ENCODE measurements around the gene PLXDC2. TPM values are rescaled to one million over a fixed set of nuclear protein-coding genes. Genes with fewer than 3 reads are reported as not detected.

Gene PLXDC2
- total RNA-seq, 1 experiment from 2014 or later, result not detected

GRCh38 chr10:20195076-20195475, 378.8 kb downstream of the PLXDC2 start:
- no peak overlapping the region for H3K27ac ChIP-seq (ENCODE audit: low read length)
- no peaks in the 10 kb centered on the region for H4K20me1 ChIP-seq (ENCODE audit: low read length)
- H3K79me2 ChIP-seq (ENCODE audit: low read length), result no peaks in the 10 kb centered on the region
- H3K27me3 ChIP-seq (ENCODE audit: low read length), result peaks cover 10% of the 10 kb centered on the region; the same call in 1 of the 2 replicates
- no peaks in the 10 kb centered on the region for H3K9me3 ChIP-seq (ENCODE audit: low read length)
- TF ChIP-seq EZH2 (IDR thresholded peaks at IDR 0.05; ENCODE audit: low read length, unreplicated experiment) (no peak), CTCF (conservative IDR thresholded peaks at IDR 0.05; ENCODE audit: low read depth, low read length) (no peak), EZH2phosphoT487 (IDR thresholded peaks at IDR 0.05; ENCODE audit: borderline replicate concordance, low read length) (no peak)
- intact Hi-C loops (cut with micrococcal nuclease), result no loop called here
- BruUV-seq (replicated peaks), result no TSS peak
- no peaks in the 10 kb centered on the region for H3K36me3 ChIP-seq (ENCODE audit: low read depth, low read length)
- ATAC-seq (no peak), DNase-seq (no peak)
- H3K9ac ChIP-seq (ENCODE audit: low read length), result no peak overlapping the region
- ChIA-PET POLR2A (ENCODE audit: unreplicated experiment) (no interaction called here), CTCF (no interaction called here)
- no peak overlapping the region for H3K4me2 ChIP-seq (ENCODE audit: low read length)
- no peak overlapping the region for H2AFZ ChIP-seq (ENCODE audit: low read length)
- H3F3A ChIP-seq (ENCODE audit: low read length, unreplicated experiment), result no peaks in the 10 kb centered on the region
- no peak overlapping the region for H3K4me3 ChIP-seq (ENCODE audit: low read length)
- no peaks in the 10 kb centered on the region for H3K4me1 ChIP-seq (ENCODE audit: insufficient read depth, low read length)
- H3K9me2 ChIP-seq (replicated peaks; ENCODE audit: low read length), result no peaks in the 10 kb centered on the region

GRCh38 chr10:20200758-20201157, 384.5 kb downstream of the PLXDC2 start:
- no peak for TF ChIP-seq EZH2phosphoT487 (IDR thresholded peaks at IDR 0.05; ENCODE audit: borderline replicate concordance, low read length)
- no peak for TF ChIP-seq EZH2 (IDR thresholded peaks at IDR 0.05; ENCODE audit: low read length, unreplicated experiment)
- no peak for TF ChIP-seq CTCF (conservative IDR thresholded peaks at IDR 0.05; ENCODE audit: low read depth, low read length)
- ChIA-PET POLR2A (ENCODE audit: unreplicated experiment) (no interaction called here), CTCF (no interaction called here)
- Histone ChIP-seq H3F3A (ENCODE audit: low read length, unreplicated experiment) (no peaks in the 10 kb centered on the region), H3K4me1 (ENCODE audit: insufficient read depth, low read length) (no peaks in the 10 kb centered on the region), H4K20me1 (ENCODE audit: low read length) (no peaks in the 10 kb centered on the region), H3K27me3 (ENCODE audit: low read length) (peaks cover 8% of the 10 kb centered on the region; the same call in 1 of the 2 replicates), H3K27ac (ENCODE audit: low read length) (no peak overlapping the region), H3K4me3 (ENCODE audit: low read length) (no peak overlapping the region), H3K79me2 (ENCODE audit: low read length) (no peaks in the 10 kb centered on the region), H3K9me2 (replicated peaks; ENCODE audit: low read length) (no peaks in the 10 kb centered on the region), H3K4me2 (ENCODE audit: low read length) (no peak overlapping the region), H3K36me3 (ENCODE audit: low read depth, low read length) (no peaks in the 10 kb centered on the region), H3K9me3 (ENCODE audit: low read length) (no peaks in the 10 kb centered on the region), H3K9ac (ENCODE audit: low read length) (no peak overlapping the region), H2AFZ (ENCODE audit: low read length) (no peak overlapping the region)
- DNase-seq (no peak), ATAC-seq (no peak)
- BruUV-seq (replicated peaks), result no TSS peak
- intact Hi-C loops (cut with micrococcal nuclease), result no loop called here

GRCh38 chr10:20202337-20202736, 386.1 kb downstream of the PLXDC2 start:
- CTCF ChIA-PET, result no interaction called here
- H2AFZ ChIP-seq (ENCODE audit: low read length), result no peak overlapping the region
- H3K36me3 ChIP-seq (ENCODE audit: low read depth, low read length), result no peaks in the 10 kb centered on the region
- H4K20me1 ChIP-seq (ENCODE audit: low read length), result no peaks in the 10 kb centered on the region
- H3K9ac ChIP-seq (ENCODE audit: low read length), result no peak overlapping the region
- H3F3A ChIP-seq (ENCODE audit: low read length, unreplicated experiment), result no peaks in the 10 kb centered on the region
- H3K27ac ChIP-seq (ENCODE audit: low read length), result no peak overlapping the region
- no peaks in the 10 kb centered on the region for H3K4me1 ChIP-seq (ENCODE audit: insufficient read depth, low read length)
- TF ChIP-seq EZH2phosphoT487 (IDR thresholded peaks at IDR 0.05; ENCODE audit: borderline replicate concordance, low read length) (no peak), EZH2 (IDR thresholded peaks at IDR 0.05; ENCODE audit: low read length, unreplicated experiment) (no peak), CTCF (conservative IDR thresholded peaks at IDR 0.05; ENCODE audit: low read depth, low read length) (no peak)
- BruUV-seq (replicated peaks), result no TSS peak
- no peaks in the 10 kb centered on the region for H3K9me2 ChIP-seq (replicated peaks; ENCODE audit: low read length)
- H3K4me3 ChIP-seq (ENCODE audit: low read length), result no peak overlapping the region
- POLR2A ChIA-PET (ENCODE audit: unreplicated experiment), result no interaction called here
- no peak overlapping the region for H3K4me2 ChIP-seq (ENCODE audit: low read length)
- no peaks in the 10 kb centered on the region for H3K27me3 ChIP-seq (ENCODE audit: low read length)
- ATAC-seq (no peak), DNase-seq (no peak)
- H3K9me3 ChIP-seq (ENCODE audit: low read length), result no peaks in the 10 kb centered on the region
- intact Hi-C loops (cut with micrococcal nuclease), result no loop called here
- no peaks in the 10 kb centered on the region for H3K79me2 ChIP-seq (ENCODE audit: low read length)
